ENCODE data around the gene CDC14C.
A peak's percentile ranks its signal among the peaks of the same experiment; 100 is the strongest.
"Not testable (repeated sequence)": the region's sequence is repeated elsewhere in the genome, so short reads cannot be mapped to it uniquely, and the experiment has no call there.

CDC14C gene
- total RNA-seq, result 0 reads per million in 2 donors

GRCh38 chr7:48924433-48924832, at the start of gene CDC14C:
Gene CDC14C, plus strand, starts transcription at chr7:48924547. Its CDS starts 126 bp downstream, at chr7:48924673.
- DNase-seq, result peak; percentile 9

DNA sequence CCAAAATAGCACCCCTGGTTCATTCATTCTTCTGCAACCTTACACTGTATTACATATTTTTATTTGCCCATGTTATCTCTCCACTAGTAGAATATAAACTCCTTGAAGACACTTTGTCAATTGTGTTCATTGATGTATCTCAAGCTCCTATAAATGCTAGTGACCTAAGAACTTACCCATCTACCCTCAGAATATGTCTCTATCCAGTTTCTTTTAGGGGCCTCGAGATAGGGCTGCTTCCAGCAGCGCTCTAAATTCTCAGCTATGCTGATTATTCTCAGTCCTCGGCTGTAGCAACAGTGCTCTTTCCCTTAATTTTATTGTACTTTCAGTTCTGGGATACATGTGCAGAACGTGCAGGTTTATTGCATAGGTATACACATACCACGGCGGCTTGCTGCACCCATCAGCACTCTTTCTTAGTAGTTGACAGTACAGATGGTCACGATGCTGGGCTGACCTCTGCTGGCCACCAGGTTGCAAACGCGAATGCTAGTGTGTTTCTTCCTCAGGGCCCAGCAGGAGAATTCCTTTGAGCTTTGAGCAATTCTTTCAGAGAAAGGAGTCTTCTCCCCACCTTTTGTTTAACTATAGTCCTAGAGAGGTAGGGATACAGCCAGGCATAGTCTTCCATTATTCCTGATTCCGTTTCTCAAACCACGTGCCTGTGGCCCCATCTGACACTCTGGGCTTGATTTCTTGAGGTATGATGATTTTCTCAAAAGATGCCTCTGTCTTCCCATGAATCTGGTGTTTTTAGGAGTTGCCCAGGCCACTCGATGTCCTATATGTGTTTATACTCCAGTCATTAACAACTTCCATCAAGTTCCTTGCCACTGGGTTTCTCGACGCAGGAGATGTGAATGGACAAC, 49.1 kb upstream of the CDC14C start:
- no peak for DNase-seq

GRCh38 chr7:48876087-48876486, 48.3 kb upstream of the CDC14C start:
- DNase-seq, result no peak

GRCh38 chr7:48880851-48881250, 43.5 kb upstream of the CDC14C start:
- no peak for DNase-seq

DNA sequence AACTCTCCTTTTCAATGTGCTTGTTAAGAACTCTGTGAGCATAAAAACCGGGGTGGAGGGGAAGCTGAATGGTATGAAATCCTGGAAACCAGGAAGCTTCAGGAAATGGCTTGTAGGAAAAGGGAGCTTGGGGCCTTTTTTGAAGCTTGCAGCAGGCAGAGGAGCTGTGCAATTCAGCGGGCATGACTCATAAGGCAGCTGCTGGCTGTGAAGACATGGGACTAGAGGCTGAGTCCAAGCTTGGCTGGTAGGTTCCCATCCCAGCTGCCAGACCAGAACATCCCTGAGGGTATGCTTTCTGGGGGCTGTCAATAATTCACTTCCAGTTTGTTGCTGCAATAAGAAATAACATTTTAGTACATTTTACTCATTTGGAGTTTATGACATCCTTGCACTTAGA, 36.8 kb upstream of the CDC14C start:
- no peak for DNase-seq

DNA sequence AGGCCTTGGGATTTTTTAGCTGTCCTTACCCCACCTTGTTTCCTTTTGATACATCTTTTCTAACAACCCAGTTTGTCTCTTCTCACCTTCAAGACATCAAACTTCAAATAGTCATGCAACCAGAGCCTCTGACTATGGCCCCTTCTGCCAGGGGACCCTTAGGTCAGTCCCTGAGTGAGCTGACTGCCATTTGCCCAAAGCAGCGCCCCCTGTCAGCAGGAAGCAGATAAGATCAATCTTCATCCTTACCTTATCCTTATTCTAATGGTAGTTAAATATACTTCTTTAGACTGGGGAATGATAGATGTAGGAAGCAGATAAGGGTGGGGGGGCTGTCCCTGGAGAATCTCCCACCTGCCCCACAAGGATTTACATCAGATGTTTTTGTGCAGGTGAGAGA, 29.8 kb upstream of the CDC14C start:
- DNase-seq, result no peak

DNA sequence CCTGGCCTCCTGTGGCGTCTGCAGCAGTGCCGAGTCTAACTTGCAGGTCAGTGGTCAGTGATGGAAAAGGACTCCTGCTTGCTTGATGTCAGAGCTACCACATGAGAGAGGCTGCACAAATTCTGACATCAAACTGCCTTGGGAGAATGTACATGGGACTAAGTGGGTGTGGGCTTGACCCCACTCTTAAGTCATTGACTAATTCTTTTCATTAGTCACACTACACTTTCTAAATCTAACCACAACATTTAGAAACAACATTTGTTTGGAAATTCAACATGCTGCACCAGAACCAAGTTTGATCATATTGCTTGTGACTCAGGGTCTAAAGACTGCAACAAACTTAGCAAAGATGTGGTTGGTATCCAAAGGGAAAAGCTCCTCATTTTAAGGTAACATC, 24.4 kb upstream of the CDC14C start:
- no peak for DNase-seq

DNA sequence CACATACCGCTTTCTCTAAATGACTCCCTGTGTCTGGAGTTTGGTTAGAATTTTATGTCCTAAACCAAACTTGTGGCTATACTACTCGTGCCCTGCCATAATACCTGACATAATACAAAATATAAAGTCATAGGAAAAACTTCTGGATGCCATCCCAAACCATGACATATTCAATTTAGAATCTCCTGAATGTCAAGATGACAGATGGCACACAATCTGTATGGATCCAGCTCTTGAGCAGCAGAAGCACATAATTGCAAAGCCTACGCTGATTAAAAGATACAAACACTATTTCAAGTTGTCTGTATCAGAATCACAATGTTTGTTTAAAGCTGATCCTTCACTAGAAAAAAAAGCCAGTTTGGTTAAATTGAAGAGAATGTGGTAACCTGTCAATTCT, 22.4 kb upstream of the CDC14C start:
- no peak for DNase-seq

GRCh38 chr7:48904975-48905374, 19.4 kb upstream of the CDC14C start:
- no peak for DNase-seq

DNA sequence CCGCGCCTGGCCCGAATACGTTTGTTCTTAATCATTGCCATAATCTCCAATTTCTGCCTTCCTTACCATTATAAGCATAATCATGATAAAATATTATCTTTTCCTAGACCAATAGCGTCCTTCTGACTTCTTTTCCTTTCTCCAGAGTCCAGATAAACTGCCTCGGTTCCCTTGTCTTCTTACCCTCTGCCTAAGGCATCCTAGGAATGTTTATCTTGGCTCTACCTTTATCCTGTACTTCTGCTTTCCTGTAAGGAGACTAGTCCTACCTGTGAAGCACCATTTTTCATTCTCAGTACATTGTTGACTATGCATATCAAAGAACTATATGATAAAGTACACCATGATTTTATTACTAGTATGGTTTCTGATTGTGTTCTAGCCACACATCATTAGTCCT, 18.7 kb upstream of the CDC14C start:
- DNase-seq, result not testable (repeated sequence)

DNA sequence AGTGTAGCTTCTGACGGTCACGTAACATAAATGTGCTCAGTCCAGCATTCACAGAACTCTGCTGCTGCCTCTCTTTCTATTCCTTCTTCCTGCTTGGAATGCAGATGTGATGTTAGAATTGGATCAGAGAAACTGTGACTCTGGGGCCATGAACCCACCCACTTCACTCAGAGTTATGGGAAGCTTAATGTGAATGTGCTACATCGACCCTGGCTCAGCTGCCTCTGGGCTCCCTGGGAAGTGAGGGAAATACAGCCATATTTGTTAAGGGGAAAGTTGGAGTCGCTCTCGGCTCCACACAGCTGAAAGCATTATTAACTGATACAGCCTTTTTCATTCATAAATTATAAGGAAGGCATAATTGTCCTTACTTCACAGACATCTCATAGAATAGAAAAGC, 14.5 kb upstream of the CDC14C start:
- DNase-seq, result not testable (repeated sequence)

- DNase-seq, result no peak
Observed at GRCh38 chr7:48931481-48931880, 7.1 kb downstream of the CDC14C start.

DNA sequence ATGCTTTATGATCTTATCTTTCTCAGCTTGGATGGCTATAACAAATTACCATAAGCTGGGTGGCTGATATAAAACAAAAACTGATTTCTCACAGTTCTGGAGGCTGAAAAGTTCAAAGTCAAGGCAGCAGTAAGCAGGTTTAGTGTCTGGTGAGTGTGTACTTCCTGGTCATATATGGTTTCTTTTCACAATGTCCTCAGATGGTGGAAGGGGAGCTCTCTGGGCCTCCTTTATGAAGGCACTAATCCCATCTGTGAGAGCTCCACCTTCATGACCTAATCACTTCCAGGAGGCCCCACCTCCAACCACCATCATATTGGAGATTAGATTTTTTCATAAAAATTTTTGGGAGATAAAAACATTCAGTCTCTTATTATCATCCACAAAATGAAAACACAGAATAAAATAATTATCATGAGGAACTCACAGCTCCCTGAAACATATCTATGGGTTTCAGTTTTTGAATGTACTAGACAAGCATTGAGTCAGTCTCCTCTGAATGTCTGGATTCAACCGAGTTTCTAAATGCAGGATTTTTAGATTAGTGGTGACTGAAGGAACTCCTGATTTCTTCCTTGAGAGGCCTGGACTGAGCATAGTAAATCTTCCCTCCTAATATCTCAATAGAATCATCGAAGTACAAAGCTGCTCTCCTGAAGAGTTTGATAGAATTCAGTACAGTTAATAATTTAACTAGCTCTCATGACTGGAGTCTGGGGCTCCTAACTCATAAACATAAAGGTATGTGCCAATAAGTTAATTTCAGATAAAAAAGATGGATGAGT, 8.0 kb downstream of the CDC14C start:
- no peak for DNase-seq

DNA sequence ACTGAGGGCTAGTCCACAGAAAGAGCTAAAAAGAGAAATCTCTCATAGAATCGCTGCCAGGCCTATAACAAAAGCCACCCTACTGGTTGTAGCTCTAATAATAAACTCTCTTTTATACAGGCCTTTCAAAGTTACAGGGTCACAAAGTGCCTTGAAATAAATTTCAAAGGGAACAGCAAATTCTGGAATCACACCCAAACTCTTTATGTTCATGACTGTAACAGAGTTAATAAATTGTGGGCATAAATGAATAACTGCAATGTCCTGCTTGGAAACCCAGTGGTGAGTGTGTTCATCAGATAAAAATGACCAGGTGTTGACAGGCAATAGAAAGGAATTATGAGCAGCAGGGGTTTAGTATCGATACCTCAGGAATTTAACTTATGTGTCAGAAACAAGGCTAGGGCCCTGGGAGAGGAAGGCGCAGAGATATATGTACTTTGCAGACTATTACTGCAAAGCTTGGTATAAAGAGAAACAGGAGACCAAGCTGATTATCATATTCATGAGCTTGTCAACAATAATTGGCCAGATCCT, 9.3 kb downstream of the CDC14C start:
- no peak for DNase-seq

DNA sequence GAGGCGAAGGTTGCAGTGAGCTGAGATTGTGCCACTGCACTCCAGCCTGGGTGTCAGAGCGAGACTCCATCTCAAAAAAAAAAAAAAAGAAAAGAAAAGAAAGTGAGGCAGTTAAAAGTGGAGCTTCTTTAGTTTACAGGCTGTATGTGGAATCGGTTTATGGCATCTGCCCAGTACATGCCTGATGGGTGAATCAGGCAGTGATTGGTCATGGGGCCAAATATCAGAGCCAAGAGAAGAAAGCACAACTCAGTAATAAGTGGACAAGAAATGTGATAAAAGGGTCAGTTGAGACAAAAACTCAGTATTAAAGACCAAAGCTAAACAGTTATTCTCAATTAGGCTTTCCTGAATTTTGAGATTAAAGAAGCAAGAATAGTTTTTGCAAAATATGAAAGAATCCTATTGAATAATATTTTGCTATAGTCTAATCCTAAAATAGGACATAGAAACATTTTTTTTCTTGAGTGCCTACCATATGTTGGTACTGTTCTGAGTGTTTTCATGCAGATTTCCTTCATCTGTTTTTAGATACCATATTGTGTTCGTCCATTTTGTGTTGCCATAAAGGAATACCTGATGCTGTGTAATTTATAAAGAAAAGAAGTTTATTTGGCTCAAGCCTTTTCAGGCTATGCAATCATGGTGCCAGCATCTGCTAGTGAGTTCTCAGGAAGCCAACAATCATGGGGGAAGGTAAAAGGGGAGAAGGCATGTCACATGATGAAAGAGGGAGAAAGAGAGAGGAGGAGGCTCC, 14.4 kb downstream of the CDC14C start:
- DNase-seq, result no peak

DNA sequence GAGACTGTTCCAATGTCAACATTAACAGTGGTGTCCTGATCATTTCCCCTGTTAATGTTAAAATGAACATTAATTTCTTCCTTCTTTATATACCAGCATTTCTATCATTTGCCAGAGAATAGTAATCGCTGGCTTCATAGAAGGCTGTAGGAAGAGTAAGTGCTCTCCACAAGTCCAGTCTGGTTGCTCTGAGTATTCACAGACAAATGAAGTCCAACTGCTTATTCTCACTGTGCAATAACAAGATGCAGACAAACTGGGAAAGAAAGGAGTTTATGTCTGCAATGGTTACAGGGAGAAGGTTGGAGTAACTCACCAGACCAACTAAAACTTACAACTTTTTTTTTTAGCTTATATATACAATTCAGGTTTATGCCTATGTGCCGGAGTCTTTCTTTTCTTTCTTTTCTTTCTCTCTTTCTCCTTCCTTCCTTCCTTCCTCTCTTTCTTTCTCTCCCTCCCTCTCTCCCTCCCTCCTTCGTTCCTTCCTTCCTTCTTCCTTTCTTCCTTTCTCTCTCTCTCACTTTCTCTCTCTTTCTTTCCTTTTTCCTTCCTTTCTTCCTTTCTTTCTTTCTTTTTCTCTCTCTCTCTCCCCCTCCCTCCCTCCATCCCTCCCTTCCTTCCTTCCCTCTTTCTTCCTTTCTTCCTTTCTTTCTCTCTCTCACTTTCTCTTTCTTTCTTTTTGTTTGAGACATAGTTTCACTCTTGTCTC, 19.1 kb downstream of the CDC14C start:
- DNase-seq, result no peak

DNA sequence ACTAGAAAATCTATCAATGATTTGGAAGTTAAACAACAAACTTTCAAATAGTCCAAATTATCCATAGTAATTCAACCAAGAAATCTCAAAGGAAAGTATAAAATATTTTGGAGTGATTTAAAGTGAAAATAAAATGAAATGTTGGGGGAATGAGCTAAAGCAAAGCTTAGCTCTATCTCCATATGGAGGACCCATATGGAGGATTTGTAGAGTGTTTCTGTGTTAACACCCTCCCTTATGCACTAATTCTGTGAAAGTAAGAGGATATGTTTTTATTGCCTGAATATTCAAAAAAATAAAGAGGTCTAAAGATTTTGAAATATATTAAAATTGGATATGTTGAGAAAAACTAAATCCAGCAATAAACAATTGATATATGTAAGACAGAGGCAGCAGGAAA, 31.6 kb downstream of the CDC14C start:
- no peak for DNase-seq

- DNase-seq, result no peak
Observed at GRCh38 chr7:48959676-48960075, 35.3 kb downstream of the CDC14C start.

DNA sequence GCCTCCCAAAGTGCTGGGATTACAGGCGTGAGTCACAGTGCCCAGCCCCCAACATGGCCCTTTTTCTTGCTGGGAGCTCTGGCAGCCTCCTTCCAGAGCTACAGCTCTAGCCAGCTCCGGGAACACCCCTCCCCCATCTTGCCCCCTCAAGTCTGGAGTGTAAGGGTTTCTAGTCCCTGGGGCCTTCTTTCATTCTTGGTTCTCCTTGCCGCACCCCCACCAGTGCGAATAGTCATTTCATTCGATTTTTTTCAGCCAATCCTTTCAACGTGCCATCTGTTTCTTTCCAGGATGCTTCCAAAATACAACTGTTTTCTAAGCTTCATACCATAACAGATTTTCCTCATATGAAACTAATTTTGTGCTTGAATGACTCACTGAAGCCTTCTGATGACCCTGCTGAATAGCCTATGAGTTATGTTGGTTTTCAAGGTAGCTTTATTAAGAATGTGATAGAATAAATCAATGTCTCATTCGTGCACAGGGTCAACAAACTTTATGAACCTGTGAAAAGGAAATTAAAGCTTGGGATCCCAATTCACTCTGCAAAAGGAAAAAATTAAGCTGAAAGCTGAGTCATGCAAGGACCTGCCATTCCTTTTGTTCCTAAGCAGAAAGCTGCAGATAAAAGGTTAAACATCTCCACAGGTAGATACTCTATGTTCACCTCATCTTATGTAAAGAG, 38.6 kb downstream of the CDC14C start:
- no peak for DNase-seq

DNA sequence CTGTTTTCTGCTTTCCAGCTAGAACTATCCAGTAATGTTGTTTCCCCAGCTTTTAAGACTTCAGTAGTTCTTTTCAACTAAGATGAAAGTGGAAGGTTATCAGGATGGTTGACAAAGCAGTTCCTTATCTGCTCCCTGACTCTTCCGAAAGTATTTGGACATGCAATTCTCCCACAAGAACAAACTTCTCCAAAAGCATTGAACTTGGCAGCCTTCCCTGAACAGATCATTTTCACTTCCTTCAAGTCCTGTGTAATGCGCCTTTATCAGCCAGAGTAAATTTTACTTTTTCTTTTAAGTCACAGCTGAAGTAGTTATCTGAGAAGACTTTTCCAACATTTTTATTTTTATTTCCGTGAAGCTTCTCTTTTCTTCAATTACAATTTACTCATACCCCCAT, 39.7 kb downstream of the CDC14C start:
- DNase-seq, result no peak

DNA sequence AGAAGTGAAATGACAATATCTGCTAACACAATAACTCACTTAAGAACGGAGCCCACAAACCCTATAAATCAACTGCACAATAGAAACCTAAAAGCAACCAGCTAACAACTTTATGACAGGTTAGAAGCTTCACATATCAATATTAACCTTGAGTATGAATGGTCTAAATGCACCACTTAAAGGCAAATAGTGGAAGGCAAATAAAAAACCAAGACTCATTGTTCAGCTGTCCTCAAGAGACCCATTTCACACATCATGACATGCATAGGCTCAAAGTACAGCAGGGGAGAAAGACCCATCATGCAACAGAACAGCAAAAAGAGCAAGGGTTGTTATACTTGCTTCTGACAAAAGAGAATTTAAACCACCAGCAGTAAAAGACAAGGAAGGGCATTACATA, 46.8 kb downstream of the CDC14C start:
- no peak for DNase-seq

DNA sequence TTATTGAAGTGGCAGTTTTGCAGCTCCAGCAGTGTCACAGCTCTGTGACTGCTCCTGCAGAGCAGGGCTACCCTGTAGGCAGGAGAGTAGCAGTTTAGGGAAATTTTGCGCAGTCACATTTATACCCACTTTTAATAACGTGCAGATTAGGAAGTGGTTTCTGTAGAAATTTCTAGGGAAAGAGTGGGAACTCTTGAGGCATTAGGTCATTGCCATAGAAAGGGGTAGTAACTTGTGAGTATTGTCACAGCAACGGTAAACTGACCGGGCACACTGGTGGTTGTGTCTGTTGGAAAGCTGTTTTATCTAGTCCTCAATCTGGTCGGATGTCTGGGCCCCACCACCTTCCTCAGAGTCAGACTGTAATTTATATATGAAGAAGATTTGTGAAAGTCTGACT, 51.9 kb downstream of the CDC14C start:
- no peak for DNase-seq
